PC-9 (cell line): ENCODE results near the gene NR1H2. TPM values are rescaled to one million over a fixed set of nuclear protein-coding genes. Genes with fewer than 3 reads are reported as not detected.

Experiments used
- BruUV-seq: library from RNA; stranded (reverse); fragments of 400-500 nt; replicated peaks from 2 replicates; lab custom pipeline; 2021; lab: Mats Ljungman, UMichigan
- CTCF ChIA-PET: fragments of 300-600 bp; sonication (Branson Sonifier 250); formaldehyde crosslinking; loops from one replicate; lab custom pipeline; 2022; ENCODE audit warnings: antibody characterized with exemption; lab: Charles Lee
- POLR2A ChIA-PET: fragments of 300-600 bp; sonication (Branson Sonifier 250); formaldehyde crosslinking; loops from one replicate; lab custom pipeline; 2022; ENCODE audit warnings: antibody characterized with exemption; ENCODE audit not compliant: unreplicated experiment; lab: Charles Lee
- DNase-seq, 2 experiments: peaks; one replicate each; pipeline versions ENCODE4 v3.0.0 to v3.0.0-alpha.2; 2015 to 2022; ENCODE audit warnings: mixed read lengths in 1 of 2
- H2AFZ ChIP-seq: fragments of 200-600 bp; sonication (generic); 2 replicates; pipeline ENCODE4 v1.8.1; 2017; ENCODE audit warnings: antibody characterized with exemption
- H3F3A ChIP-seq: fragments of 200-600 bp; sonication (generic); 2 replicates; pipeline ENCODE4 v1.8.1; 2017; ENCODE audit warnings: antibody characterized with exemption, mild to moderate bottlenecking, low read depth; ENCODE audit not compliant: insufficient read depth
- H3K27ac ChIP-seq: fragments of 200-600 bp; sonication (generic); 2 replicates; pipeline ENCODE4 v1.6.1; 2016; ENCODE audit warnings: mixed run types
- H3K27me3 ChIP-seq: fragments of 200-600 bp; sonication (generic); 2 replicates; pipeline ENCODE4 v1.6.1; 2016; ENCODE audit warnings: low read depth, mixed run types; ENCODE audit not compliant: insufficient read depth
- H3K36me3 ChIP-seq: fragments of 200-600 bp; sonication (generic); 2 replicates; pipeline ENCODE4 v1.6.1; 2016; ENCODE audit warnings: low read depth, mixed run types
- H3K4me1 ChIP-seq: fragments of 200-600 bp; sonication (generic); replicated peaks from 2 replicates; pipeline ENCODE4 v1.6.1; 2016; ENCODE audit warnings: mixed run types; ENCODE audit not compliant: insufficient read depth
- H3K4me2 ChIP-seq: fragments of 200-600 bp; sonication (generic); 2 replicates; pipeline ENCODE4 v1.6.1; 2017; ENCODE audit warnings: mixed run types
- H3K4me3 ChIP-seq: fragments of 200-600 bp; sonication (generic); 2 replicates; pipeline ENCODE4 v1.6.1; 2016; ENCODE audit warnings: mixed run types
- H3K79me2 ChIP-seq: fragments of 200-600 bp; sonication (generic); 2 replicates; pipeline ENCODE4 v1.6.1; 2017; ENCODE audit warnings: low read depth, mixed run types
- H3K9me2 ChIP-seq: fragments of 200-600 bp; sonication (generic); 2 replicates; pipeline ENCODE4 v1.8.1; 2017; ENCODE audit warnings: mild to moderate bottlenecking; ENCODE audit not compliant: insufficient read depth
- H3K9me3 ChIP-seq: fragments of 200-600 bp; sonication (generic); 2 replicates; pipeline ENCODE4 v1.8.1; 2016; ENCODE audit warnings: low read depth; ENCODE audit not compliant: insufficient read depth
- H4K20me1 ChIP-seq: fragments of 200-600 bp; sonication (generic); 2 replicates; pipeline ENCODE4 v1.8.1; 2017; ENCODE audit not compliant: insufficient read depth
- EZH2 ChIP-seq: fragments of 200-600 bp; sonication (generic); IDR thresholded peaks from 2 replicates; pipeline ENCODE4 v1.8.0; 2017; ENCODE audit warnings: antibody characterized with exemption, low read depth
- intact Hi-C: fragments of 100-400 bp; cut with micrococcal nuclease; formaldehyde crosslinking; loops from one replicate; pipeline ENCODE4 v1.10.0; 2022; ENCODE audit not compliant: unreplicated experiment
- total RNA-seq: library from RNA; stranded (reverse); gene quantifications from 2 replicates; pipeline ENCODE4 v1.2.3, GENCODE V29; 2021
- TF ChIP-seq, protein P1 (sequence below): fragments of 200-600 bp; sonication (generic); conservative IDR thresholded peaks from 2 replicates; pipeline ENCODE4 v1.6.1; 2017; ENCODE audit warnings: mixed run types, antibody characterized with exemption, mild to moderate bottlenecking, moderate library complexity

Gene NR1H2
- total RNA-seq, 1 experiment from 2014 or later = 77.5 TPM

DNA sequence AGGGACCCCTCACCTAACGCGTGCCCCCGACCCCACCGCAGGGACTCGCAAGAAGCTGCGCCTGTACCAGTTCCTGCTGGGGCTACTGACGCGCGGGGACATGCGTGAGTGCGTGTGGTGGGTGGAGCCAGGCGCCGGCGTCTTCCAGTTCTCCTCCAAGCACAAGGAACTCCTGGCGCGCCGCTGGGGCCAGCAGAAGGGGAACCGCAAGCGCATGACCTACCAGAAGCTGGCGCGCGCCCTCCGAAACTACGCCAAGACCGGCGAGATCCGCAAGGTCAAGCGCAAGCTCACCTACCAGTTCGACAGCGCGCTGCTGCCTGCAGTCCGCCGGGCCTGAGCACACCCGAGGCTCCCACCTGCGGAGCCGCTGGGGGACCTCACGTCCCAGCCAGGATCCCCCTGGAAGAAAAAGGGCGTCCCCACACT lies 51.8 kb downstream of the NR1H2 start:
- Histone ChIP-seq H3K79me2 (no peaks in the 10 kb centered on the region), H4K20me1 (no peaks in the 10 kb centered on the region), H3K9me2 (no peaks in the 10 kb centered on the region), H2AFZ (no peak overlapping the region), H3F3A (no peaks in the 10 kb centered on the region), H3K36me3 (no peaks in the 10 kb centered on the region), H3K27me3 (peaks cover 31% of the 10 kb centered on the region), H3K4me3 (no peak overlapping the region), H3K4me1 (peaks cover 4% of the 10 kb centered on the region; the same call in 1 of the 2 replicates), H3K9me3 (no peaks in the 10 kb centered on the region), H3K4me2 (no peak overlapping the region), H3K27ac (no peak overlapping the region)
- DNase-seq = no peak
- intact Hi-C loops = no loop called here
- no peak for TF ChIP-seq EZH2
- TF ChIP-seq, protein P1, sequence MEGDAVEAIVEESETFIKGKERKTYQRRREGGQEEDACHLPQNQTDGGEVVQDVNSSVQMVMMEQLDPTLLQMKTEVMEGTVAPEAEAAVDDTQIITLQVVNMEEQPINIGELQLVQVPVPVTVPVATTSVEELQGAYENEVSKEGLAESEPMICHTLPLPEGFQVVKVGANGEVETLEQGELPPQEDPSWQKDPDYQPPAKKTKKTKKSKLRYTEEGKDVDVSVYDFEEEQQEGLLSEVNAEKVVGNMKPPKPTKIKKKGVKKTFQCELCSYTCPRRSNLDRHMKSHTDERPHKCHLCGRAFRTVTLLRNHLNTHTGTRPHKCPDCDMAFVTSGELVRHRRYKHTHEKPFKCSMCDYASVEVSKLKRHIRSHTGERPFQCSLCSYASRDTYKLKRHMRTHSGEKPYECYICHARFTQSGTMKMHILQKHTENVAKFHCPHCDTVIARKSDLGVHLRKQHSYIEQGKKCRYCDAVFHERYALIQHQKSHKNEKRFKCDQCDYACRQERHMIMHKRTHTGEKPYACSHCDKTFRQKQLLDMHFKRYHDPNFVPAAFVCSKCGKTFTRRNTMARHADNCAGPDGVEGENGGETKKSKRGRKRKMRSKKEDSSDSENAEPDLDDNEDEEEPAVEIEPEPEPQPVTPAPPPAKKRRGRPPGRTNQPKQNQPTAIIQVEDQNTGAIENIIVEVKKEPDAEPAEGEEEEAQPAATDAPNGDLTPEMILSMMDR = no peak
- ChIA-PET CTCF (no interaction called here), POLR2A (no interaction called here)
- BruUV-seq = no TSS peak

DNA sequence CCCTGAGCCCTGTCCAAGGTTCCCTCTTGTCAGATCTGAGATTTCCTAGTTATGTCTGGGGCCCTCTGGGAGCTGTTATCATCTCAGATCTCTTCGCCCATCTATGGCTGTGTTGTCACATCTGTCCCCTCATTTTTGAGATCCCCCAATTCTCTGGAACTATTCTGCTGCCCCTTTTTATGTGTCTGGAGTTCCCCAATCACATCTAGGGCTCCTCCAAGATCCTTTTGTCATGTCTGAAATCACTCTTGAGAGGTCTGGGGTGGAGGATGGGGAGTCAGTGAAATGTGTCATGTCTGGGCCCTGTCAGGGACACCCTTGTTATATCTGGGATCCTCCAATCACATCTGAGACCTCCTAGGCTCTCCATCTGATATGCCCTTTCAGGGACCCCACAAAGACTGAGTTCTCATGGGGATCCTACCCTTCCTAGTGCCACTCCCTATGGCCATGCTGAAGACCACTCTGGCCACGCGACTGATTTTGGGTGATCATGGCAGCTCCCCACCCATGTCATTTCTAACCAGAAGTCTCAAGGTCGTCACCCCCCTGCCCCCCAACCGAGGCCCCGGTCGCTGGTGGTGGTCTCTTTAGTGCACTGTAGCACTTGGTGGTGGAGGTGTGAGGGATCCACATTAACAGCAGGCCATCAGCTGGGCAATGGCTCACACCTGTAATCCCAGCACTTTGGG lies 52.7 kb downstream of the NR1H2 start:
- no peak for DNase-seq
- Histone ChIP-seq H3K79me2 (no peaks in the 10 kb centered on the region), H3K4me3 (no peak overlapping the region), H4K20me1 (no peaks in the 10 kb centered on the region), H3K27me3 (peaks cover 39% of the 10 kb centered on the region), H3K27ac (no peak overlapping the region), H3K36me3 (no peaks in the 10 kb centered on the region), H2AFZ (no peak overlapping the region), H3K9me3 (no peaks in the 10 kb centered on the region), H3F3A (no peaks in the 10 kb centered on the region), H3K4me1 (peaks cover 4% of the 10 kb centered on the region; the same call in 1 of the 2 replicates), H3K9me2 (no peaks in the 10 kb centered on the region), H3K4me2 (no peak overlapping the region)
- ChIA-PET POLR2A (no interaction called here), CTCF (no interaction called here)
- BruUV-seq = no TSS peak
- TF ChIP-seq, protein P1 = no peak
- no peak for TF ChIP-seq EZH2
- intact Hi-C loops = no loop called here

DNA sequence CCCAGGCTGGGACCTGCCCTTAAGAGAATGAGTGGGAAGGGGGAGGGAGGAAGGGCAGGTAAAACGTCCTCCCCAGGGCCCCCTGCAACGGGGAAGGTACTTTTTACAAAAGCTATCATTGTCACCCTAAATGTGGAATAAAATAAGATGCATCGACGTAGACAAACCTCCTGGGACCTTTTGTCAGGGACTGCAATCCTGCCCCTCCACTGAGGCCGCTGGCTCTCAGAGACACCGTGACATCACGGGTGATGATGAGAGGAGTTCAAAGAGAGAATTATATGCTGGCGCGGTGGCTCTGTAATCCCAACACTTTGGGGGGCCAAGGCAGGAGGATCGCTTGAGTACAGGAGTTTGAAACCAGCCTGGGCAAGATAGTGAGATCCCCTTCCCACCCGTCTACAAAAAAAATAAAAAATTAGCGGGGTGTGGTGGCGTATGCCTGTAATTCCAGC lies 54.7 kb downstream of the NR1H2 start:
- POLR2A ChIA-PET = no interaction called here

More for the DNA sequence above, 54.7 kb downstream of the NR1H2 start:
- no peak for DNase-seq
- H3K9me3 ChIP-seq = no peaks in the 10 kb centered on the region
- H3K27ac ChIP-seq = no peak overlapping the region
- no peaks in the 10 kb centered on the region for H3K36me3 ChIP-seq
- peaks cover 11% of the 10 kb centered on the region for H3K4me1 ChIP-seq
- intact Hi-C loops = no loop called here
- CTCF ChIA-PET = interaction anchor here (0.7 kb wide), 1 partner anchor 292 kb away, joined by 4 read pairs; the partner anchor contains the start of gene CLEC11A
- peak overlapping the region; percentile 83 for H3K4me2 ChIP-seq
- TF ChIP-seq EZH2 = no peak
- TF ChIP-seq, protein P1 = no peak
- peaks cover 4% of the 10 kb centered on the region; the same call in 1 of the 2 replicates for H3F3A ChIP-seq
- BruUV-seq = no TSS peak
- no peaks in the 10 kb centered on the region for H3K9me2 ChIP-seq
- peaks cover 57% of the 10 kb centered on the region for H3K27me3 ChIP-seq
- peak overlapping the region; percentile 51; the same call in 1 of the 2 replicates for H3K4me3 ChIP-seq
- no peaks in the 10 kb centered on the region for H4K20me1 ChIP-seq
- peak overlapping the region; percentile 66; the same call in 1 of the 2 replicates for H2AFZ ChIP-seq
- no peaks in the 10 kb centered on the region for H3K79me2 ChIP-seq
